ENCODE measurements around the gene XYLT1.

DNA sequence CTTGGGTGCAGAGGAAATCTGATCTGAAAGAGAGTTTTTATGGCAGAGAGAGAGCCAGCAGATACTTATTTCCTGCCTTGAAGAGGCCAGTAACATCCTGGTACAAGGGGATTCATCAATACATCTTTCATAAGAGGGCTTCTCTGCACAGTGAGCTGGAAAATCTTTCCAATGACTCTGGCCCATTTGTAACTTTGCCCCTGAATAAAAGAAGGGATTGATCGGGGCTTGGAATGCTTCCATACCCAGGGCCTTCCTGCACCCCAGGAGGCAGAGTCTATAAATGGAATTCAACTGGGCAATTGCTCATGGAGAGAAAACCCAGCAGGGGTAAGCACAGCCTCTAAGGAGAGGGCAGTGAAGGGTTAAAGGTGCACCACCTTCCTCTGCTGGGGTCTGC lies 163.3 kb downstream of the XYLT1 start:
- TF ChIP-seq ZFP30 (CRISPR knock-in tag; IDR thresholded peaks at IDR 0.05): no peak
- TF ChIP-seq PPARA (CRISPR knock-in tag; IDR thresholded peaks at IDR 0.05; ENCODE audit: borderline replicate concordance): no peak
- no peak for TF ChIP-seq RARB (CRISPR knock-in tag; IDR thresholded peaks at IDR 0.05)
- TF ChIP-seq ISL1 (CRISPR knock-in tag; IDR thresholded peaks at IDR 0.05): no peak
- TF ChIP-seq, protein P1, sequence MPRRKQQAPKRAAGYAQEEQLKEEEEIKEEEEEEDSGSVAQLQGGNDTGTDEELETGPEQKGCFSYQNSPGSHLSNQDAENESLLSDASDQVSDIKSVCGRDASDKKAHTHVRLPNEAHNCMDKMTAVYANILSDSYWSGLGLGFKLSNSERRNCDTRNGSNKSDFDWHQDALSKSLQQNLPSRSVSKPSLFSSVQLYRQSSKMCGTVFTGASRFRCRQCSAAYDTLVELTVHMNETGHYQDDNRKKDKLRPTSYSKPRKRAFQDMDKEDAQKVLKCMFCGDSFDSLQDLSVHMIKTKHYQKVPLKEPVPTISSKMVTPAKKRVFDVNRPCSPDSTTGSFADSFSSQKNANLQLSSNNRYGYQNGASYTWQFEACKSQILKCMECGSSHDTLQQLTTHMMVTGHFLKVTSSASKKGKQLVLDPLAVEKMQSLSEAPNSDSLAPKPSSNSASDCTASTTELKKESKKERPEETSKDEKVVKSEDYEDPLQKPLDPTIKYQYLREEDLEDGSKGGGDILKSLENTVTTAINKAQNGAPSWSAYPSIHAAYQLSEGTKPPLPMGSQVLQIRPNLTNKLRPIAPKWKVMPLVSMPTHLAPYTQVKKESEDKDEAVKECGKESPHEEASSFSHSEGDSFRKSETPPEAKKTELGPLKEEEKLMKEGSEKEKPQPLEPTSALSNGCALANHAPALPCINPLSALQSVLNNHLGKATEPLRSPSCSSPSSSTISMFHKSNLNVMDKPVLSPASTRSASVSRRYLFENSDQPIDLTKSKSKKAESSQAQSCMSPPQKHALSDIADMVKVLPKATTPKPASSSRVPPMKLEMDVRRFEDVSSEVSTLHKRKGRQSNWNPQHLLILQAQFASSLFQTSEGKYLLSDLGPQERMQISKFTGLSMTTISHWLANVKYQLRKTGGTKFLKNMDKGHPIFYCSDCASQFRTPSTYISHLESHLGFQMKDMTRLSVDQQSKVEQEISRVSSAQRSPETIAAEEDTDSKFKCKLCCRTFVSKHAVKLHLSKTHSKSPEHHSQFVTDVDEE (CRISPR knock-in tag; IDR thresholded peaks at IDR 0.05): no peak
- no peak for TF ChIP-seq OSR1 (CRISPR knock-in tag; IDR thresholded peaks at IDR 0.05)
